Astrocyte (in vitro differentiated cells and primary cell): ENCODE measurements around the gene ARPC2. TPM values are rescaled to one million over a fixed set of nuclear protein-coding genes. Genes with fewer than 3 reads are reported as not detected.

Experiments used
- DNase-seq: peaks from one replicate; pipeline ENCODE4 v3.0.0-alpha.2; 2010; ENCODE audit warnings: low read depth
- FAIRE-seq: peaks from 2 replicates; lab custom pipeline; 2011; peaks lifted over from hg19 to GRCh38; lab: Jason Lieb, UNC
- H2AFZ ChIP-seq: 2 replicates; pipeline ENCODE4 v1.6.0; 2012; ENCODE audit warnings: low read depth, low read length, inconsistent platforms
- H3K27ac ChIP-seq: 2 replicates; pipeline ENCODE4 v1.5.1; 2011; ENCODE audit warnings: low read depth, low read length, inconsistent platforms
- H3K27me3 ChIP-seq: 2 replicates; pipeline ENCODE4 v1.6.0; 2011; ENCODE audit warnings: low read length, inconsistent platforms; ENCODE audit not compliant: insufficient read depth
- H3K36me3 ChIP-seq: 2 replicates; pipeline ENCODE4 v1.5.1; 2011; ENCODE audit warnings: low read length, inconsistent platforms; ENCODE audit not compliant: insufficient read depth
- H3K4me1 ChIP-seq: 2 replicates; pipeline ENCODE4 v1.5.1; 2011; ENCODE audit warnings: low read length, inconsistent platforms; ENCODE audit not compliant: insufficient read depth
- H3K4me2 ChIP-seq: 2 replicates; pipeline ENCODE4 v1.6.0; 2012; ENCODE audit warnings: low read length, inconsistent platforms
- H3K4me3 ChIP-seq: 2 replicates; pipeline ENCODE4 v1.5.1; 2011; ENCODE audit warnings: low read depth, mild to moderate bottlenecking, low read length, inconsistent platforms; ENCODE audit not compliant: insufficient read depth
- H3K79me2 ChIP-seq: 2 replicates; pipeline ENCODE4 v1.6.0; 2012; ENCODE audit warnings: mild to moderate bottlenecking, low read length, inconsistent platforms; ENCODE audit not compliant: insufficient read depth
- H3K9ac ChIP-seq: 2 replicates; pipeline ENCODE4 v1.6.0; 2012; ENCODE audit warnings: mild to moderate bottlenecking, low read length, inconsistent platforms
- H3K9me3 ChIP-seq: 2 replicates; pipeline ENCODE4 v1.5.1; 2012; ENCODE audit warnings: low read depth, mild to moderate bottlenecking, low read length, inconsistent platforms; ENCODE audit not compliant: insufficient read depth
- H4K20me1 ChIP-seq: 2 replicates; pipeline ENCODE4 v1.6.0; 2012; ENCODE audit warnings: low read length, inconsistent platforms; ENCODE audit not compliant: insufficient read depth
- H3K27ac Mint-ChIP-seq: one replicate; pipeline ENCODE4 v1.8.0; 2021; ENCODE audit warnings: mild to moderate bottlenecking, mixed read lengths; ENCODE audit not compliant: unreplicated experiment
- H3K27me3 Mint-ChIP-seq: one replicate; pipeline ENCODE4 v1.8.0; 2021; ENCODE audit warnings: low read depth, mixed read lengths; ENCODE audit not compliant: unreplicated experiment
- H3K36me3 Mint-ChIP-seq: one replicate; pipeline ENCODE4 v1.8.0; 2021; ENCODE audit warnings: low read depth, mixed read lengths; ENCODE audit not compliant: unreplicated experiment
- H3K4me1 Mint-ChIP-seq: one replicate; pipeline ENCODE4 v1.8.0; 2021; ENCODE audit warnings: low read depth, mixed read lengths; ENCODE audit not compliant: unreplicated experiment
- H3K4me3 Mint-ChIP-seq: one replicate; pipeline ENCODE4 v1.8.0; 2021; ENCODE audit warnings: mild to moderate bottlenecking, moderate library complexity, mixed read lengths; ENCODE audit not compliant: unreplicated experiment
- H3K9me3 Mint-ChIP-seq: one replicate; pipeline ENCODE4 v1.8.0; 2021; ENCODE audit warnings: mild to moderate bottlenecking, mixed read lengths; ENCODE audit not compliant: unreplicated experiment
- EZH2 ChIP-seq: IDR thresholded peaks from 2 replicates; pipeline ENCODE4 v1.6.1; 2012; ENCODE audit warnings: mild to moderate bottlenecking, low read length, inconsistent platforms; ENCODE audit not compliant: insufficient read depth
- total RNA-seq: library from RNA; stranded (reverse); gene quantifications from 2 replicates; pipeline ENCODE4 v1.2.1, GENCODE V29; 2021
- TF ChIP-seq, protein P1 (sequence below): IDR thresholded peaks from 2 replicates; pipeline ENCODE4 v1.5.1; 2011; ENCODE audit warnings: low read depth, mild to moderate bottlenecking, inconsistent platforms, low read length, moderate library complexity; ENCODE audit not compliant: insufficient read depth

The ARPC2 gene
- total RNA-seq, 1 donor from 2014 or later: 535 TPM

DNA sequence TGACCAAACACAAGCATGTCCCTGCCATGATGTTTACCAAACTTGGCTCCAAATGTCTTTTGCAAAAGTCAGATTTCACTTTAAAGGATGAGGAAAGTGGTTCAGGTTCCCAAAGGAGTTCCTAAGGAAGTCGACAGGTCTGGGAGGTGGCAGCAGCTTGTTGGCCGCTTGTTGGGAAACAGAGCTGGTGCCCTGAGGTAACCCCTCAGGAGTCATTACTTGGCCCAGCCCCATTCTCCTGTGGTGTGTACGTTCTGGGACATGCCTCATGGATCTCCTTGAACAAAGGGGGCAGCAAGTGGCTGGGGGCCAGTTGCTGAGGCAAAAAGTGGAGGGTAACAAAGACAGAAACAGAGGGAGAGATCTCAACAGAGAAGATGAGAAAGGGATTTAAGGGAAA is 64.5 kb downstream of the ARPC2 start:
- no peak overlapping the region for H3K27ac ChIP-seq
- no peak overlapping the region for H3K4me3 Mint-ChIP-seq
- H3K9me3 ChIP-seq: no peaks in the 10 kb centered on the region
- FAIRE-seq: no peak
- H3K79me2 ChIP-seq: peaks cover 46% of the 10 kb centered on the region
- no peak for DNase-seq
- no peak overlapping the region for H3K9ac ChIP-seq
- H4K20me1 ChIP-seq: peaks cover 23% of the 10 kb centered on the region
- peaks cover 32% of the 10 kb centered on the region for H3K4me1 Mint-ChIP-seq
- H3K27ac Mint-ChIP-seq: peak overlapping the region; percentile 82
- H3K27me3 ChIP-seq: no peaks in the 10 kb centered on the region
- peaks cover 8% of the 10 kb centered on the region for H3K36me3 Mint-ChIP-seq
- H3K4me2 ChIP-seq: no peak overlapping the region
- H3K9me3 Mint-ChIP-seq: no peaks in the 10 kb centered on the region
- H3K4me1 ChIP-seq: peaks cover 43% of the 10 kb centered on the region
- no peak overlapping the region for H2AFZ ChIP-seq
- no peak overlapping the region for H3K4me3 ChIP-seq
- H3K27me3 Mint-ChIP-seq: no peaks in the 10 kb centered on the region
- peaks cover 21% of the 10 kb centered on the region for H3K36me3 ChIP-seq
- TF ChIP-seq, protein P1, sequence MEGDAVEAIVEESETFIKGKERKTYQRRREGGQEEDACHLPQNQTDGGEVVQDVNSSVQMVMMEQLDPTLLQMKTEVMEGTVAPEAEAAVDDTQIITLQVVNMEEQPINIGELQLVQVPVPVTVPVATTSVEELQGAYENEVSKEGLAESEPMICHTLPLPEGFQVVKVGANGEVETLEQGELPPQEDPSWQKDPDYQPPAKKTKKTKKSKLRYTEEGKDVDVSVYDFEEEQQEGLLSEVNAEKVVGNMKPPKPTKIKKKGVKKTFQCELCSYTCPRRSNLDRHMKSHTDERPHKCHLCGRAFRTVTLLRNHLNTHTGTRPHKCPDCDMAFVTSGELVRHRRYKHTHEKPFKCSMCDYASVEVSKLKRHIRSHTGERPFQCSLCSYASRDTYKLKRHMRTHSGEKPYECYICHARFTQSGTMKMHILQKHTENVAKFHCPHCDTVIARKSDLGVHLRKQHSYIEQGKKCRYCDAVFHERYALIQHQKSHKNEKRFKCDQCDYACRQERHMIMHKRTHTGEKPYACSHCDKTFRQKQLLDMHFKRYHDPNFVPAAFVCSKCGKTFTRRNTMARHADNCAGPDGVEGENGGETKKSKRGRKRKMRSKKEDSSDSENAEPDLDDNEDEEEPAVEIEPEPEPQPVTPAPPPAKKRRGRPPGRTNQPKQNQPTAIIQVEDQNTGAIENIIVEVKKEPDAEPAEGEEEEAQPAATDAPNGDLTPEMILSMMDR: no peak
- no peak for TF ChIP-seq EZH2

DNA sequence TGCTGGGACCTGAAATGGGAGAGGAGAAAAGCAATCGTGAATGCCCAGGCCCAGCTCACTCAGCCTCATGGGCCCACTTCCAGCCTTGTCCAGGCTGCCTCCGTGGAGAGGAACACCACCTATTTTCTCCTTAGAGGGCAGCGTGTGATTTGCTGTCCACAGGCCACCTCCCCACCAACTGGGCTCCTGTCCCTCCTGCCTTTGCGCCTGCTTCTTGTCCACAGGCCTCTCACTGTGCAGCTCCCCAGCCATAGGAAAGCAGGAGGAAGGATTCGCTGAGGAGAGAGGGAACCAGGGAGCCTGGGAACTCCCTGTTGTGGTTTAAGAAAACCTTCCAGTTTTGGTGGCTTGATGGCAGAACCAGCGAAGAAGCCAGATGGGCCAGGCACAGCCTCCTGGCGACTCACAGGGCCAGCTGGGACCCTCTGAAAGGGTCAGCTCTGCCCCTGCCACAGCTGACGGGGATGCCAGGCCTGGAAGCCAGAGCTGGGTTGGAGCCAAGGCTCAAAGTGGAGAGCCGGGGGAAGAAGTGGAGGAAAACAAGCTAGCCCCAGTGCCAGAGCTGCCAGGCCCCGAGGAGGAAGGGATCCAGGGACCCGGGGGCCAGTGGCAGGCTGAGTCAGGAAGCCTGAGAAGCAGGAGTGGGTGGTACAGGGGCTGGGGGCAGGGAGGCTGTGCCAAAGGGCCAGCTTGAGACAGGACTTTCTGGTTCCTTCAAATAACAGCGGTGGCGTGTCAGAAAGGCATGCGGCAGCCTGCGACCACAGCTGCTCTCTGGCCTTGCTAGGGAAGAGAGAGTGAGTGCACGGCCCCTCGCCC is 65.4 kb downstream of the ARPC2 start:
- Histone ChIP-seq H4K20me1 (peaks cover 23% of the 10 kb centered on the region), H3K4me1 (peaks cover 53% of the 10 kb centered on the region), H3K27me3 (no peaks in the 10 kb centered on the region), H3K9me3 (no peaks in the 10 kb centered on the region), H2AFZ (peak overlapping the region; percentile 5), H3K4me2 (peak overlapping the region; percentile 75), H3K79me2 (peaks cover 46% of the 10 kb centered on the region), H3K9ac (peak overlapping the region; percentile 83), H3K4me3 (no peak overlapping the region), H3K27ac (peak overlapping the region; percentile 87), H3K36me3 (peaks cover 18% of the 10 kb centered on the region)
- H3K36me3 Mint-ChIP-seq: peaks cover 8% of the 10 kb centered on the region
- H3K27me3 Mint-ChIP-seq: no peaks in the 10 kb centered on the region
- TF ChIP-seq, protein P1: no peak
- no peak for TF ChIP-seq EZH2
- DNase-seq (peak; percentile 64), FAIRE-seq (no peak)
- H3K9me3 Mint-ChIP-seq: no peaks in the 10 kb centered on the region
- peak overlapping the region; percentile 81 for H3K27ac Mint-ChIP-seq
- H3K4me1 Mint-ChIP-seq: peaks cover 41% of the 10 kb centered on the region
- no peak overlapping the region for H3K4me3 Mint-ChIP-seq
